ENCODE data around the gene MAP3K8.
"Not testable (repeated sequence)": the region's sequence is repeated elsewhere in the genome, so short reads cannot be mapped to it uniquely, and the experiment has no call there.

The MAP3K8 gene

GRCh38 chr10:30422151-30422695 is 11.8 kb upstream of the MAP3K8 start:
- H3K9me3 ChIP-seq (ENCODE audit: control insufficient read depth, low read length): no peaks in the 10 kb centered on the region

GRCh38 chr10:30422981-30423654 is 10.9 kb upstream of the MAP3K8 start:
- Histone ChIP-seq H3K36me3 (ENCODE audit: control insufficient read depth, insufficient read depth, low read length) (no peaks in the 10 kb centered on the region), H3K27me3 (ENCODE audit: control insufficient read depth, insufficient read depth, low read length, poor library complexity, severe bottlenecking) (no peaks in the 10 kb centered on the region), H3K27ac (ENCODE audit: insufficient read depth, low read depth, low read length, poor library complexity, severe bottlenecking) (peak overlapping the region; percentile 76), H3K4me3 (ENCODE audit: insufficient read depth, low read depth, low read length) (no peak overlapping the region), H3K9me3 (ENCODE audit: control insufficient read depth, low read length) (no peaks in the 10 kb centered on the region), H3K4me1 (ENCODE audit: control insufficient read depth, insufficient read depth, low read length) (peaks cover 16% of the 10 kb centered on the region)
- WGBS, 2 experiments: 39 to 45% methylated on average over 8 of the region's 8 CpGs

More at GRCh38 chr10:30422151-30422695, 11.8 kb upstream of the MAP3K8 start:
- H3K27me3 ChIP-seq (ENCODE audit: control insufficient read depth, insufficient read depth, low read length, poor library complexity, severe bottlenecking): no peaks in the 10 kb centered on the region
- H3K4me3 ChIP-seq (ENCODE audit: insufficient read depth, low read depth, low read length): no peak overlapping the region
- H3K36me3 ChIP-seq (ENCODE audit: control insufficient read depth, insufficient read depth, low read length): no peaks in the 10 kb centered on the region
- no peak overlapping the region for H3K27ac ChIP-seq (ENCODE audit: insufficient read depth, low read depth, low read length, poor library complexity, severe bottlenecking)
- 94 to 96% methylated on average over 4 to 5 of the region's 7 CpGs for WGBS, 2 experiments
- peaks cover 15% of the 10 kb centered on the region for H3K4me1 ChIP-seq (ENCODE audit: control insufficient read depth, insufficient read depth, low read length)

GRCh38 chr10:30423655-30424275 is 10.2 kb upstream of the MAP3K8 start:
- Histone ChIP-seq H3K4me1 (ENCODE audit: control insufficient read depth, insufficient read depth, low read length) (peaks cover 17% of the 10 kb centered on the region), H3K27ac (ENCODE audit: insufficient read depth, low read depth, low read length, poor library complexity, severe bottlenecking) (peak overlapping the region; percentile 76)
- WGBS, 2 experiments: 54 to 61% methylated on average over 5 to 6 of the region's 6 CpGs
- not testable (repeated sequence) for H3K4me3 ChIP-seq (ENCODE audit: insufficient read depth, low read depth, low read length); H3K27me3 ChIP-seq (ENCODE audit: control insufficient read depth, insufficient read depth, low read length, poor library complexity, severe bottlenecking); H3K9me3 ChIP-seq (ENCODE audit: control insufficient read depth, low read length); H3K36me3 ChIP-seq (ENCODE audit: control insufficient read depth, insufficient read depth, low read length)

GRCh38 chr10:30425336-30426075 is 8.5 kb upstream of the MAP3K8 start:
- H3K4me1 ChIP-seq (ENCODE audit: control insufficient read depth, insufficient read depth, low read length): peaks cover 15% of the 10 kb centered on the region
- WGBS, 2 experiments: 59 to 61% methylated on average over 3 of the region's 4 CpGs
- no peak overlapping the region for H3K4me3 ChIP-seq (ENCODE audit: insufficient read depth, low read depth, low read length)
- no peak overlapping the region for H3K27ac ChIP-seq (ENCODE audit: insufficient read depth, low read depth, low read length, poor library complexity, severe bottlenecking)
- H3K36me3 ChIP-seq (ENCODE audit: control insufficient read depth, insufficient read depth, low read length): no peaks in the 10 kb centered on the region
- no peaks in the 10 kb centered on the region for H3K9me3 ChIP-seq (ENCODE audit: control insufficient read depth, low read length)
- H3K27me3 ChIP-seq (ENCODE audit: control insufficient read depth, insufficient read depth, low read length, poor library complexity, severe bottlenecking): no peaks in the 10 kb centered on the region

- WGBS, 2 experiments: 91 to 93% methylated on average over 12 of the region's 12 CpGs
- Histone ChIP-seq H3K9me3 (ENCODE audit: control insufficient read depth, low read length) (no peaks in the 10 kb centered on the region), H3K4me3 (ENCODE audit: insufficient read depth, low read depth, low read length) (no peak overlapping the region), H3K36me3 (ENCODE audit: control insufficient read depth, insufficient read depth, low read length) (no peaks in the 10 kb centered on the region), H3K27ac (ENCODE audit: insufficient read depth, low read depth, low read length, poor library complexity, severe bottlenecking) (no peak overlapping the region), H3K27me3 (ENCODE audit: control insufficient read depth, insufficient read depth, low read length, poor library complexity, severe bottlenecking) (peaks cover 4% of the 10 kb centered on the region), H3K4me1 (ENCODE audit: control insufficient read depth, insufficient read depth, low read length) (peaks cover 10% of the 10 kb centered on the region)
Observed at GRCh38 chr10:30430544-30431298, 3.3 kb upstream of the MAP3K8 start.

GRCh38 chr10:30431435-30431911 is 2.5 kb upstream of the MAP3K8 start:
- no peak overlapping the region for H3K4me3 ChIP-seq (ENCODE audit: insufficient read depth, low read depth, low read length)
- H3K36me3 ChIP-seq (ENCODE audit: control insufficient read depth, insufficient read depth, low read length): no peaks in the 10 kb centered on the region
- no peaks in the 10 kb centered on the region for H3K9me3 ChIP-seq (ENCODE audit: control insufficient read depth, low read length)
- H3K27me3 ChIP-seq (ENCODE audit: control insufficient read depth, insufficient read depth, low read length, poor library complexity, severe bottlenecking): peaks cover 4% of the 10 kb centered on the region
- H3K27ac ChIP-seq (ENCODE audit: insufficient read depth, low read depth, low read length, poor library complexity, severe bottlenecking): no peak overlapping the region
- 92 to 93% methylated on average over 17 of the region's 17 CpGs for WGBS, 2 experiments
- H3K4me1 ChIP-seq (ENCODE audit: control insufficient read depth, insufficient read depth, low read length): peaks cover 13% of the 10 kb centered on the region

GRCh38 chr10:30432622-30433305 is 1.2 kb upstream of the MAP3K8 start:
- peaks cover 25% of the 10 kb centered on the region for H3K4me1 ChIP-seq (ENCODE audit: control insufficient read depth, insufficient read depth, low read length)
- peak overlapping the region; percentile 99 for H3K27ac ChIP-seq (ENCODE audit: insufficient read depth, low read depth, low read length, poor library complexity, severe bottlenecking)
- WGBS, 2 experiments: 44 to 46% methylated on average over 32 to 35 of the region's 35 CpGs
- peak overlapping the region; percentile 88 for H3K4me3 ChIP-seq (ENCODE audit: insufficient read depth, low read depth, low read length)
- H3K27me3 ChIP-seq (ENCODE audit: control insufficient read depth, insufficient read depth, low read length, poor library complexity, severe bottlenecking): peaks cover 4% of the 10 kb centered on the region
- H3K9me3 ChIP-seq (ENCODE audit: control insufficient read depth, low read length): no peaks in the 10 kb centered on the region
- no peaks in the 10 kb centered on the region for H3K36me3 ChIP-seq (ENCODE audit: control insufficient read depth, insufficient read depth, low read length)

- no peaks in the 10 kb centered on the region for H3K9me3 ChIP-seq (ENCODE audit: control insufficient read depth, low read length)
- peaks cover 4% of the 10 kb centered on the region for H3K27me3 ChIP-seq (ENCODE audit: control insufficient read depth, insufficient read depth, low read length, poor library complexity, severe bottlenecking)
- H3K4me1 ChIP-seq (ENCODE audit: control insufficient read depth, insufficient read depth, low read length): peaks cover 25% of the 10 kb centered on the region
- H3K36me3 ChIP-seq (ENCODE audit: control insufficient read depth, insufficient read depth, low read length): no peaks in the 10 kb centered on the region
- H3K4me3 ChIP-seq (ENCODE audit: insufficient read depth, low read depth, low read length): peak overlapping the region; percentile 88
- H3K27ac ChIP-seq (ENCODE audit: insufficient read depth, low read depth, low read length, poor library complexity, severe bottlenecking): peak overlapping the region; percentile 99
- WGBS, 2 experiments: 0% methylated on average over 32 of the region's 32 CpGs
Observed at GRCh38 chr10:30433306-30433729, 666 bp upstream of the MAP3K8 start.

GRCh38 chr10:30434273-30435072 is 489 bp downstream of the MAP3K8 start:
- Histone ChIP-seq H3K9me3 (ENCODE audit: control insufficient read depth, low read length) (no peaks in the 10 kb centered on the region), H3K27me3 (ENCODE audit: control insufficient read depth, insufficient read depth, low read length, poor library complexity, severe bottlenecking) (peaks cover 4% of the 10 kb centered on the region), H3K4me1 (ENCODE audit: control insufficient read depth, insufficient read depth, low read length) (peaks cover 26% of the 10 kb centered on the region), H3K4me3 (ENCODE audit: insufficient read depth, low read depth, low read length) (peak overlapping the region; percentile 88), H3K36me3 (ENCODE audit: control insufficient read depth, insufficient read depth, low read length) (peaks cover under 1% of the 10 kb centered on the region), H3K27ac (ENCODE audit: insufficient read depth, low read depth, low read length, poor library complexity, severe bottlenecking) (peak overlapping the region; percentile 99)
- 0 to 1% methylated on average over 56 of the region's 56 CpGs for WGBS, 2 experiments
